Fibroblast of skin of right quadriceps (primary cell): ENCODE measurements around the gene TUBD1.
"Not testable (repeated sequence)": the region's sequence is repeated elsewhere in the genome, so short reads cannot be mapped to it uniquely, and the experiment has no call there.

Experiments used
- DNase-seq: peaks from one replicate; pipeline ENCODE4 v3.0.0-alpha.2; 2013

Gene TUBD1

GRCh38 chr17:59873414-59873813, 19.3 kb downstream of the TUBD1 start:
- not testable (repeated sequence) for DNase-seq

- no peak for DNase-seq
Observed at GRCh38 chr17:59872351-59872750, 20.4 kb downstream of the TUBD1 start.

- no peak for DNase-seq
Observed at GRCh38 chr17:59870482-59870881, 22.3 kb downstream of the TUBD1 start.

- no peak for DNase-seq
Observed at GRCh38 chr17:59869941-59870218, 22.9 kb downstream of the TUBD1 start.

GRCh38 chr17:59863616-59864015, 29.1 kb downstream of the TUBD1 start:
- no peak for DNase-seq

GRCh38 chr17:59859444-59860025, 33.2 kb downstream of the TUBD1 start:
- peak; percentile 68 for DNase-seq

GRCh38 chr17:59858932-59859331, 33.8 kb downstream of the TUBD1 start:
- no peak for DNase-seq

GRCh38 chr17:59858167-59858816, 34.5 kb downstream of the TUBD1 start:
- peak; percentile 67 for DNase-seq

- DNase-seq, result no peak
Observed at GRCh38 chr17:59856859-59857794, 35.6 kb downstream of the TUBD1 start.

- DNase-seq, result not testable (repeated sequence)
Observed at GRCh38 chr17:59853919-59854729, 38.6 kb downstream of the TUBD1 start.

- peak; percentile 78 for DNase-seq
Observed at GRCh38 chr17:59853168-59853918, 39.4 kb downstream of the TUBD1 start.

GRCh38 chr17:59852847-59853167, 39.9 kb downstream of the TUBD1 start:
- DNase-seq, result not testable (repeated sequence)

- peak; percentile 83 for DNase-seq
Observed at GRCh38 chr17:59851439-59852375, 41.0 kb downstream of the TUBD1 start.

GRCh38 chr17:59850311-59850710, 42.4 kb downstream of the TUBD1 start:
- not testable (repeated sequence) for DNase-seq

GRCh38 chr17:59848778-59849177, 44.0 kb downstream of the TUBD1 start:
- peak; percentile 76 for DNase-seq

GRCh38 chr17:59848385-59848668, 44.4 kb downstream of the TUBD1 start:
- no peak for DNase-seq

- DNase-seq, result peak; percentile 78
Observed at GRCh38 chr17:59846394-59847165, 46.2 kb downstream of the TUBD1 start.

GRCh38 chr17:59845595-59846393, 46.9 kb downstream of the TUBD1 start:
- peak; percentile 77 for DNase-seq

GRCh38 chr17:59844884-59845594, 47.7 kb downstream of the TUBD1 start:
- DNase-seq, result peak; percentile 59
